HG03520 (cell line): ENCODE results near the gene TMEM54.

Experiments used
- ATAC-seq: cut with Tn5 transposase; IDR thresholded peaks from one replicate; pipeline ENCODE4 v1.9.1; 2021; ENCODE audit warnings: mild to moderate bottlenecking, moderate library complexity; ENCODE audit not compliant: unreplicated experiment

TMEM54 gene

GRCh38 chr1:32881871-32882850 is 19.0 kb downstream of the TMEM54 start:
- no peak for ATAC-seq

GRCh38 chr1:32881291-32881690 is 19.9 kb downstream of the TMEM54 start:
- ATAC-seq = no peak

GRCh38 chr1:32878637-32879041 is 22.6 kb downstream of the TMEM54 start:
- ATAC-seq = no peak

DNA sequence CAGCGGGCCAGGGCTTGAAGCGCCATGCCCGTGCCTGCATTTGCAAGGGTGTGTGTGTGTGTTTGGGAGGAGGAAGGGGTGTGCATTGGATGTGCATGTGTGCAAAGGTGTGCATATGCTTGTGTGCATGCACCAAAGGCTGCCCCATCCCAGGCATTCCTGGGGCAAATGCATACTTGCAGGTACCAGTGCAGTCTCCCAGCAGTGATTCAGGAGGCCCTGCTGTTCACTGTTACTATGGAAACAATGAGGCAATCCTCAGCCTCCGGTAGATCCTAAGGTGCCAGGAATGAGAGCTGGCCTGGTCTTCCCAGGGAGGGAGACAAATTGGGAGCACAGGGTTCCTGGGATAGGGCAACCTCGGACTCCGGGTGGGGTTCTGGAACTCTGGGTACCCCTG is 23.0 kb downstream of the TMEM54 start:
- no peak for ATAC-seq

DNA sequence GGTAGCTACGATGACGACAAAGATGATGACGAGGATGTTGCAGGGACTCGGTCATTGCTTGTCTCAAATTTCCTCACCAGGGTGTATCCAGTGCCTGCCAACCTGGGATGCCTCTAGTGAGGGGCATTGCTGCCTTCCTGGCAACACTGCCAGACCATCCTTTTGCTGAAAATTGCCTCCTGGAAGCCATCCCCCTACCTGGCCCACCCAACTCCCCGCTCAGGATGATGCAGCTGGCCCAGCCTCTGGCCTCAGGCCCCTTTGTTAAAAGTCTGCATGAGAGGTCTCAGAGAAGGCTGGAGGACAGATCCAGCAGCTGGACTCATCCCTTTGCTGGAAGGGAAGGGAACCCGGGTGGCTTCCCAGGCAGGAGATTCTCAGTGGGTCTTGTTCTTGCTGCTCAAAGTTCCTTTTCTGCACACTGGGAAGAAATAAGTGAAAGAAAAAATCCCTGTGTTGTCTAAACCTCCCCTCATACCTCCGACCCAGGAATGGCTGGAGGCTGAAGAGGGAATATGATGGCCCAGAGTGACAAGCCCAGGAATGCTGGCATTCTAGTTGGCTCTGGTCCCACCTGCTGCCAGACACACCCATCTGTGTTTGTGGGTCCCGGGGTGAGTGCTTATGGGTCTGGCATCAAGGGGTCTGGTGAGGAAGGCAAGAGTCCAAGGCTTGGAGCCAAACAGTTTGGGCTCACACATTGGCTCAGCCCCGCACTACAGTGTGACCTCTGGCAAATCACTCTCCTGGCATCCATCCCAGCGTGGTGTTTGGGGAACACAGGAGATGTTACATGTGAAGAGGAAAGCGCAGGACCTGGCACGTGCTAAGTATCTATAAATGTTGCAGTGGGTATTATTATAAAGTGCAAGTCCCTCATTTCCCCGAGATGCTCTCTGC is 23.7 kb downstream of the TMEM54 start:
- ATAC-seq = no peak

- ATAC-seq = peak; percentile 56
Observed at GRCh38 chr1:32876341-32877210, 24.6 kb downstream of the TMEM54 start.

GRCh38 chr1:32874860-32875752 is 26.1 kb downstream of the TMEM54 start:
- ATAC-seq = no peak

- no peak for ATAC-seq
Observed at GRCh38 chr1:32873484-32873883, 27.7 kb downstream of the TMEM54 start.

DNA sequence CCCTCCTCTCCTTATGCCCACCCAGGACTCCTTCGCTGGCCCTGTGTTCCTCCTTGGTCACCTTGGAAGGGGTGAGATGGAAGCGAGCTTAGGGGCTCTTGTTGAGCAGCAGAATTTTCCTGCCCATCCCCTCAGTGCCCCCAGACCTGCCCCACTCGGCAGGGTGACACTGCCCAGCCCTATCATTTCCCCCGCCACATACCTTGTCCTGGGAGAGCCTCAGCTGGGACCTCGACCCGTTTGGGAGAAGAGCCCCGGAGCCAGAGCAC is 29.1 kb downstream of the TMEM54 start:
- ATAC-seq = no peak

- no peak for ATAC-seq
Observed at GRCh38 chr1:32871364-32872191, 29.6 kb downstream of the TMEM54 start.

- no peak for ATAC-seq
Observed at GRCh38 chr1:32870615-32871363, 30.4 kb downstream of the TMEM54 start, which contains the start of gene FNDC5. TSS of gene FNDC5 (minus strand) at chr1:32870912.

- ATAC-seq = no peak
Observed at GRCh38 chr1:32869923-32870614, 31.1 kb downstream of the TMEM54 start.

GRCh38 chr1:32868806-32869455 is 32.3 kb downstream of the TMEM54 start:
- no peak for ATAC-seq

GRCh38 chr1:32868085-32868484 is 33.1 kb downstream of the TMEM54 start:
- no peak for ATAC-seq

GRCh38 chr1:32867671-32868070 is 33.5 kb downstream of the TMEM54 start:
- ATAC-seq = no peak

- no peak for ATAC-seq
Observed at GRCh38 chr1:32867151-32867550, 34.0 kb downstream of the TMEM54 start.
